ENCODE measurements around the gene SUN3. TPM values are rescaled to one million over a fixed set of nuclear protein-coding genes. Genes with fewer than 3 reads are reported as not detected.

Gene SUN3
- total and polyA plus RNA-seq, 2 of the 13 experiments (the other 11 are each of a cell fraction or from before 2014, with no cell fraction given) = not detected

GRCh38 chr7:47991741-47992311 is 37.1 kb downstream of the SUN3 start (continued):
- TF ChIP-seq ZBTB40 (IDR thresholded peaks at IDR 0.05) (no peak), ZBTB40 (CRISPR knock-in tag; IDR thresholded peaks at IDR 0.05) (peak; percentile 49; the same call in 1 of the 2 replicates), ZNF160 (CRISPR knock-in tag; IDR thresholded peaks at IDR 0.05) (no peak), FOXO4 (CRISPR knock-in tag; conservative IDR thresholded peaks at IDR 0.05) (0 out of 2 replicates have a peak, but pooled peaks have one; percentile 33), ATF1 (CRISPR knock-in tag; IDR thresholded peaks at IDR 0.05) (no peak), ZNF501 (CRISPR knock-in tag; IDR thresholded peaks at IDR 0.05) (peak; percentile 67), HNF4G (IDR thresholded peaks at IDR 0.05; ENCODE audit: borderline replicate concordance, low read depth, low read length) (no peak), HNF4G (CRISPR knock-in tag; IDR thresholded peaks at IDR 0.05; ENCODE audit: borderline replicate concordance, low read depth) (no peak), CREBL2 (CRISPR knock-in tag; IDR thresholded peaks at IDR 0.05; ENCODE audit: borderline replicate concordance) (no peak), HOXD1 (CRISPR knock-in tag; IDR thresholded peaks at IDR 0.05) (no peak), NFE2L1 (CRISPR knock-in tag; IDR thresholded peaks at IDR 0.05; ENCODE audit: borderline replicate concordance) (no peak), HNF4A (CRISPR knock-in tag; IDR thresholded peaks at IDR 0.05) (no peak), ELF3 (CRISPR knock-in tag; IDR thresholded peaks at IDR 0.05) (peak; percentile 37; the same call in 1 of the 2 replicates)

Measured in HepG2 (cell line).